PFSK-1 (cell line): ENCODE data around the gene CRADD.

ENCODE experiments used
- FOXP2 ChIP-seq: optimal IDR thresholded peaks from 2 replicates; pipeline ENCODE3; 2011; ENCODE audit warnings: borderline replicate concordance, control low read depth, inconsistent platforms; ENCODE audit not compliant: insufficient read depth; ENCODE audit errors: extremely low read length, extremely low read depth
- POLR2AphosphoS5 ChIP-seq: IDR thresholded peaks from 2 replicates; pipeline ENCODE4 v1.6.1; 2012; ENCODE audit warnings: low read depth, mild to moderate bottlenecking, control low read depth, low read length, moderate library complexity
- SIN3A ChIP-seq: IDR thresholded peaks from 2 replicates; pipeline ENCODE4 v1.6.1; 2012; ENCODE audit warnings: mild to moderate bottlenecking, low read length, moderate library complexity, borderline replicate concordance; ENCODE audit not compliant: insufficient read depth
- TAF1 ChIP-seq: IDR thresholded peaks from 2 replicates; pipeline ENCODE4 v1.6.1; 2012; ENCODE audit warnings: low read length, control low read depth, borderline replicate concordance; ENCODE audit not compliant: insufficient read depth
- TF ChIP-seq, protein P1 (sequence below), 2 experiments: IDR thresholded peaks; 2 replicates each; pipeline versions ENCODE4 v1.6.1 to v1.8.0; 2011 to 2012; ENCODE audit warnings: low read depth in 2 of 2, low read length in 2 of 2, control low read depth in 1 of 2, inconsistent platforms in 1 of 2, mild to moderate bottlenecking in 1 of 2, moderate library complexity in 1 of 2; ENCODE audit not compliant: insufficient read depth in 1 of 2

DNA sequence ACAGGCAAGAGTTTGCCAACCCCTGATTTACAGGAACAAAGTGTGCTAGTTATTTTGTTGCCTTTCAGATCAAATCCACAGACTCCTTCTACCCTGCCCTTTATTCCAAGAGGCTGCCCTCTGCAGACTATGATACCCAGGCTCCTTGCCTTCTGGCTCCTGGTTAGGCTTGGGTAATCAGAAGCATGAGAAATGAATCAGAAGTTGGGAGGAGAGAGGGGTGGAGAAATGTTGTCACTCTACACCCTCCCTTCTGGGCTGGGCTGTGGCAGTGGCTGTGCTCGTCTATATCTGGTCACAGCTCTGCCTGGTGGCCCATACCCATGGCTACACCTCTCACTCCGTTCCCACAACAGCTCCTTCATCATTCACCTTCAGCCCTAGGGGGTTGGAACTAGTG lies 266.6 kb downstream of the CRADD start:
- TF ChIP-seq POLR2AphosphoS5 (no peak), TAF1 (no peak), SIN3A (no peak), FOXP2 (no peak)
- TF ChIP-seq, protein P1, sequence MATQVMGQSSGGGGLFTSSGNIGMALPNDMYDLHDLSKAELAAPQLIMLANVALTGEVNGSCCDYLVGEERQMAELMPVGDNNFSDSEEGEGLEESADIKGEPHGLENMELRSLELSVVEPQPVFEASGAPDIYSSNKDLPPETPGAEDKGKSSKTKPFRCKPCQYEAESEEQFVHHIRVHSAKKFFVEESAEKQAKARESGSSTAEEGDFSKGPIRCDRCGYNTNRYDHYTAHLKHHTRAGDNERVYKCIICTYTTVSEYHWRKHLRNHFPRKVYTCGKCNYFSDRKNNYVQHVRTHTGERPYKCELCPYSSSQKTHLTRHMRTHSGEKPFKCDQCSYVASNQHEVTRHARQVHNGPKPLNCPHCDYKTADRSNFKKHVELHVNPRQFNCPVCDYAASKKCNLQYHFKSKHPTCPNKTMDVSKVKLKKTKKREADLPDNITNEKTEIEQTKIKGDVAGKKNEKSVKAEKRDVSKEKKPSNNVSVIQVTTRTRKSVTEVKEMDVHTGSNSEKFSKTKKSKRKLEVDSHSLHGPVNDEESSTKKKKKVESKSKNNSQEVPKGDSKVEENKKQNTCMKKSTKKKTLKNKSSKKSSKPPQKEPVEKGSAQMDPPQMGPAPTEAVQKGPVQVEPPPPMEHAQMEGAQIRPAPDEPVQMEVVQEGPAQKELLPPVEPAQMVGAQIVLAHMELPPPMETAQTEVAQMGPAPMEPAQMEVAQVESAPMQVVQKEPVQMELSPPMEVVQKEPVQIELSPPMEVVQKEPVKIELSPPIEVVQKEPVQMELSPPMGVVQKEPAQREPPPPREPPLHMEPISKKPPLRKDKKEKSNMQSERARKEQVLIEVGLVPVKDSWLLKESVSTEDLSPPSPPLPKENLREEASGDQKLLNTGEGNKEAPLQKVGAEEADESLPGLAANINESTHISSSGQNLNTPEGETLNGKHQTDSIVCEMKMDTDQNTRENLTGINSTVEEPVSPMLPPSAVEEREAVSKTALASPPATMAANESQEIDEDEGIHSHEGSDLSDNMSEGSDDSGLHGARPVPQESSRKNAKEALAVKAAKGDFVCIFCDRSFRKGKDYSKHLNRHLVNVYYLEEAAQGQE (IDR thresholded peaks at IDR 0.05; ENCODE audit: insufficient read depth in 1 of 2, low read depth in 2 of 2, low read length in 2 of 2), result no peak
